ENCODE measurements around the gene WDR7. TPM values are rescaled to one million over a fixed set of nuclear protein-coding genes. Genes with fewer than 3 reads are reported as not detected.

The WDR7 gene
- polyA plus RNA-seq, 4 donors: 11.1 to 14.6 (median 12.5) TPM

GRCh38 chr18:57025540-57025939 is 374.4 kb downstream of the WDR7 start:
- no peak for DNase-seq (ENCODE audit: low read depth in 4 of 4, low spot score in 3 of 4)

DNA sequence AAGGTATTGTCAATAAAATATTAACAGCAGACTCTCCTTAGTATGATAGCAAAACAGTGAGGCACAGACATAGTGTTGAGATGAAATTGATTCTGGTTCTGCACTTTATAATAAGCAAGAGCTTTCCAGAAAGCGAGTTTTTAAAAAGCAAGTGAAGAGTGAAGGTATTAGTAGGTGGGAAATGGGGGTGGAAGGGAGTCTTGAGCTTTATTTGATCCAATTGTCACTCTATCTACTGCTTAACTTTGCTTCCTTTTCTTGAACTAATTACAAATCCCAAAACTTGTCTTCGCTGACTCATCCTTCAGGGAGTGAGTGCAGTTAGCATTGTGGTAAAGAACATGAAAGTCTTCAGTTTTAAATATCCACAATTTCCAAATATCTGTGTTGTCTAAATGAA is 375.2 kb downstream of the WDR7 start:
- no peak for DNase-seq (ENCODE audit: low read depth in 4 of 4, low spot score in 3 of 4)

DNA sequence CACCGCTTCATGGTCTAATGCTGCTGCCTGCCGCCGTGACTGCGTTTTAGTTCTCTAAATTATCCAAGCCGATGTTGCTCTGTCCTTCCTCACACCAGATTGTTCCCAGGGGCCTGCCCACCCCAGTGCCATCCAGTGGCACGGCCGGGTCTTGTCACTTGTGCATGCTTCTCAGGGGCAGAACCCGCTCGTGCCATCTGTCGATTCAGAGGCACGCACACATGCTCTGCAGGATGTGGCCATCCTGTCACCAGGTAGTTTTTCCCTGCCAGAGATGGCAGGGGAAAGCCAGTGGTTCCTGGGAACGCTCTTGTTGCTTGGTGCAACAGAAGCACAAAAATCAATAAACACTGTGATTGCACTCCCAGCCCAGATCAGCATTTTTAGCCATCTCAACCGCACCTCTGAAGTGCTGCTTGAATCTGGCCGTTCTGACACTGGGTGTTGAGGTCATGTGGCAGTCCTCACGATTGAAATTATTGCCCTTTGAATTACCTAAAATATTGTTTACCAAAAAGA is 376.1 kb downstream of the WDR7 start:
- DNase-seq (ENCODE audit: low read depth in 4 of 4, low spot score in 3 of 4): no peak

DNA sequence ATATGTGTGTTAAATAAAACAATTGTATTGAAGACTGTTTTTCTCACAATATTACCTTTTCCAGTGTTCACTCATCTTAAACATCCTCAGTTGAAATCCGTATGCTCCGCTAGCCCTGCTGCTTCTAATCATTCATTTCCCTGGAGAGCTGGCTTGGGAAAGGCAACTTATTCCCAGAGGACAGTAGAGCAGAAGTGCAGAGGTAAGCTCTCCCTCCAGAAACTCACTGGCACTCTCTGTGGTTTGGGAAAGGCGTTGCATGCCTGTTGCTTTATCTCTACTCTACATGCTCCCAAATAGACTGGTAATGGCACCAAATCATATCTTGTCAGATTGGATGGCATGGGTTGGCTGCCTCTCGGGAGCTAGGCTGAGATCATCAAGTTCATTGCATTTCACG is 378.6 kb downstream of the WDR7 start:
- DNase-seq (ENCODE audit: low read depth in 4 of 4, low spot score in 3 of 4): no peak

DNA sequence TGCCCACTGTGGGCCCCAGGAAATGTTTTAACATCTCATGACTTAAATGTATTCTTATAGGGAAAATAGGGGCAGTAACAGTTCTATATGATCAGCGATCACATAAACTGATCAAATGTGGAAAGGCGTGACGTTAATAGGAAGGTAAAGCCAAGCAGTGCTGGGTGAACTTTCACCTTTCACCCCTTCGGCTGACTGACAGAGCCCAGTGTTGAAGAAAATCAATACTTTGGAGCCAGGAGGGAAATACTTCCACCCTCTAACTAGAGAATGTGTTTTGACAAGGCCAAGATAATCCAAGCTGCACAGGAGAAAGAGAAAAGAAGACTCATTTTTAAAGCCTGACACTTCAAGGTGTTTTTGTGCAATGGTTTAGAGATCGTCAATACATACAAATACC is 379.3 kb downstream of the WDR7 start:
- DNase-seq (ENCODE audit: low read depth in 4 of 4, low spot score in 3 of 4): no peak

DNA sequence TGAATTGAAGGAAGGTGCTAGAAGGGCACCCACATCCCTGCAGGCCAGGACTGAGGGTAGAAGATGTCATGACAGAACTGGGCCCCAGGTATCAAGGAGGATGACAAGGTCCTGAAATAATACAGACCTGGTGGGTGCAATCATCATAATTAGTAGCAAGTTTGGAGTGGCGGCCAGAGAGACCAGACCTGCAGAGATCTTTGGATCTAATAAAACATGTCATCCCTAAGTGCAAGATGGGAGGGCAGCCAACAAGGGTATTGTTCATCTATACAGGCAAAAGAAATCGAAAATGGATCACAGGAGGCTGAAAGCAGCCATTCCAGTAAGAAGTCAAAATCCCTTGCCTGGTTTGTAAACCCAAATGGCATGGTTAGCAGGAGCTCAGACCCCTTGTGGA is 384.4 kb downstream of the WDR7 start:
- no peak for DNase-seq (ENCODE audit: low read depth in 4 of 4, low spot score in 3 of 4)

GRCh38 chr18:57038395-57038794 is 387.2 kb downstream of the WDR7 start:
- DNase-seq (ENCODE audit: low read depth in 4 of 4, low spot score in 3 of 4): no peak

- no peak for DNase-seq (ENCODE audit: low read depth in 4 of 4, low spot score in 3 of 4)
Measured at GRCh38 chr18:57040175-57040574, 389.0 kb downstream of the WDR7 start.

- DNase-seq (ENCODE audit: low read depth in 4 of 4, low spot score in 3 of 4): no peak
Measured at GRCh38 chr18:57043241-57043640, 392.1 kb downstream of the WDR7 start.

DNA sequence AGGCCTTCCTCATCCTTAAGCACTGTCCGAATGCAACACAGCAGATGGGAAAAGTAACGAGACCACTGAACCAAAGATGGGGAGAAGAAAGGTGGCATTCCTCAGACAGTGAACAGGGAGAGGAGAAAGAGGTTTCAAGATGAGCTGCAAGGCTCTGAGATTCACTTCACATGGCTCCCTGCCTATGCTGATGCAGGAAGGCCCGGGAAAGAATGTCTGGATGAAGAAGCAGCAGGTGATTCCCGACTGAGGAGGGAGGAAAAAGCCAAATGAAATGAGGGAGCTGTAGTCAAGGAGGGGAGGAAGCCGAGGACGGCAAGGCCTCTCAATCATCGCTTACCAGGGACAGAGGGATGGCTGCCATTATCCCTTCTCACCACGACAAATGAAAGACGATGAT is 397.2 kb downstream of the WDR7 start:
- DNase-seq (ENCODE audit: low read depth in 4 of 4, low spot score in 3 of 4): no peak

- DNase-seq (ENCODE audit: low read depth in 4 of 4, low spot score in 3 of 4): no peak
Measured at GRCh38 chr18:57048859-57049258, 397.7 kb downstream of the WDR7 start.

GRCh38 chr18:57050310-57050949 is 399.3 kb downstream of the WDR7 start:
- no peak for DNase-seq (ENCODE audit: low read depth in 4 of 4, low spot score in 3 of 4)

DNA sequence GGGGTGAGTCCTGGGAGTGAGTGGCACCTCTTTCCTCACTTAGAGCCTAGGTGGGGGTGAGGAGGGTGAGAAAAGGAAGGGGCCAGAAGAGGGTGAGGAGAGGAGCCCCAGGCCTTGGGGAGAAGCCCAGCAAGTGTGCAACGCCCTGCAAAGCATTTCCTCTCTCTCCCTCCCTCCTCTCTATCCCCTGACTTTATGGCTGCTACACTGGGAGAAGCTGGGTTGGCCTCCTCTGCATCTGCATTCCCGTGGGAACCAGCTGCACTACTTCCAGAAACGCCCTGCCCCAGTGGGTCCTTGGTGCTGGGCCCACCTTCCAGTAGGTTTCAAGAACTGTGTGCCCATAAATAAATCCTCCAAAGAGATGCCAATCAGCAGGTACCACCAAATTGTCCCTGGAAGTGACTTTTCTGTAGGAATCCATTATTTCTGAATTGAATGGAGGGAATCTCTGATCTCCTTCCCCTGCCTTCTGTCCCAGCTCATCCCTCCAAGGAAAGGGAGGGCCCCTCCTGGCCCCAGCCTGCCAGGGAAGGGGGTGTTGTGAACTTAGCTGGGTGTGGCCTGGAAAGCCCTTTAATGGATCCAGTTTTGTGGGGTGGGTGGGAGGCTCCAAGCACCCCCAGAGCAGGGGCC is 400.0 kb downstream of the WDR7 start:
- DNase-seq (ENCODE audit: low read depth in 4 of 4, low spot score in 3 of 4): no peak

- DNase-seq (ENCODE audit: low read depth in 4 of 4, low spot score in 3 of 4): no peak
Measured at GRCh38 chr18:57051657-57052044, 400.5 kb downstream of the WDR7 start.

GRCh38 chr18:57052173-57052572 is 401.0 kb downstream of the WDR7 start:
- DNase-seq (ENCODE audit: low read depth in 4 of 4, low spot score in 3 of 4): no peak

- DNase-seq (ENCODE audit: low read depth in 4 of 4, low spot score in 3 of 4): no peak
Measured at GRCh38 chr18:57052759-57053158, 401.6 kb downstream of the WDR7 start.

DNA sequence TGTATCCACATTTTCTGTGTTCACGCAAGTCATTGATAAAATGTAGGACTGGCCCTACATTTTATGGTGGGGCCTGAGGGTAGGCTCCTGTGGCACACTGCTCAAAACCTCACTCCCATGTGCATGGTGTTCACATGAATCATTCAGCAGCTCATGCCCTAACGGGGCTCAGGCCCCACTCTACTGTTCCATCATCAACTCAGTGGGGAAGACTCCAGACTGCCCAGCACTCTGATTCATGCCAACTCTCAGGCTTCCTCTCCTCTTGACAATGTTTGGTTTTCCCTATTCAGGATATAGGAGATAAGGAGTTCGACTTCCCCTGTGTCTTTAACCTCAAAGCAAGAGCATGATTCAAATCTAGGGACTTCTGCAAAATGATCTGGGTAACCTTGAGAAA is 403.7 kb downstream of the WDR7 start:
- no peak for DNase-seq (ENCODE audit: low read depth in 4 of 4, low spot score in 3 of 4)

- no peak for DNase-seq (ENCODE audit: low read depth in 4 of 4, low spot score in 3 of 4)
Measured at GRCh38 chr18:57057890-57058289, 406.7 kb downstream of the WDR7 start.

DNA sequence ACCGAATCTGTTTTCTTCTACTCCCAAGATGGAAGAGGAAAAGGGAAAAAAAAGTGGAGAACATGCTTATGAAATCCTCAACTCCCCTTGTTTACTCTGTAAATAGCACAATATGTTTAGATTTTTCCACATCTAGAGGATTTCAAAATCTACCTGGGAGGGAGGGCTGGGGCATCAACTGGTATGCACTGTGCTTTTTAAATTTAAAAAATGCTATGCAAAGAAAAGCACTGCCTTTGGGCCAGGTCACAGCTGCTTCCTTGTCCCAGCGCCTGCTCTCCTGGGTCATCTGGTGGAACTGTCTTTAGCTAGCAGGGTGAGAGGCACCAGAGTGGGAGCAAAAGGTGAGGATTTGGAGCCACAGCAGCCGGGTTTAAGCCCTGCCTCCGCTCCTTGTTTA is 407.6 kb downstream of the WDR7 start:
- no peak for DNase-seq (ENCODE audit: low read depth in 4 of 4, low spot score in 3 of 4)

DNA sequence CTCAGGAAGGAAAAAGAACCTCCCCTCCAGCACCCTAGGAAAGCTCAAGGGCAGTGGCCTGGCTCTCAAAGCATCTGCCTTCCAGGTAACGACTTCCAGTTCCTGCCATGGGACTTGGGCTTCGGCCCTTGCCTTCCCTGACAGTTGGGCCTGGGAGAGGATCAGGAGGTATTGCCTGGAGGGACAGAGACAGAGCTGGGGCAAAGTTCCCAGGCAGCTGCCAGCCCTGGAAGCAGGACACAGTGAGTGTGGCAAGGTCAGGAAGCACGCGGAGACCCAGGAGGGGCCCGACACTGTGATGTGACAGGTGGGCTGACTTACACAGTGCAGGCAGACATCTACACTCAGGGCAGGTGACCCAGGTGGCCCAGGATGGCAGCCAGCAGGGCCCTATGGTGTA is 408.2 kb downstream of the WDR7 start:
- no peak for DNase-seq (ENCODE audit: low read depth in 4 of 4, low spot score in 3 of 4)

GRCh38 chr18:57060814-57061213 is 409.7 kb downstream of the WDR7 start:
- DNase-seq (ENCODE audit: low read depth in 4 of 4, low spot score in 3 of 4): no peak

DNA sequence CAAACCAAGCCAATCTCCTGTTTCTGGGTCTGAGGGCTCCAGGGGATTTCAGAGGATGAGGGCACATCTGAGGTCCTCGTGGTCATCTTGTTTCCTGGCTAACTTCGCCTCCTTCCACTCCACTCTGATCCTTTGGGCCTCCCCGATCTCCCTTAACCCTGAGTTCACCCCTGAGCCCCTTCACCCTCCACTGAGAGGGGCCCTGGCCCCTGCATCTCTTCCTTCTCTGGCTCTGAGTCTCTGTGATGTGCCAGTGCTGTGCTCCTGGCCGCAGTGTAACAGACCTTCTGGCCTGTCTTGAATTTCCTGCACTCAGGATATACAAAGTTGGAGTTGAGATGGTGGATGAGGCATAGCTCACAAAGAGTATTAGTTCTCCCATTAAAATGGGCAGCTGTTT is 411.0 kb downstream of the WDR7 start:
- DNase-seq (ENCODE audit: low read depth in 4 of 4, low spot score in 3 of 4): no peak

GRCh38 chr18:57062844-57063243 is 411.7 kb downstream of the WDR7 start:
- no peak for DNase-seq (ENCODE audit: low read depth in 4 of 4, low spot score in 3 of 4)

Data from left renal pelvis (tissue), 4 donors.